RWPE1 (cell line): ENCODE results near the gene MYO16.

Experiments used
- CTCF ChIA-PET: fragments of 350-600 bp; sonication (Branson Sonifier 250); formaldehyde crosslinking; extraction: SDS; loops from one replicate; lab custom pipeline; 2021; lab: Yijun Ruan, JAX
- POLR2A ChIA-PET: fragments of 400-600 bp; formaldehyde crosslinking; extraction: SDS; loops from one replicate; lab custom pipeline; 2020; ENCODE audit warnings: antibody characterized with exemption; ENCODE audit not compliant: low non-redundant PET; lab: Yijun Ruan, JAX
- DNase-seq: peaks from one replicate; pipeline ENCODE4 v3.0.0; 2012; ENCODE audit warnings: low spot score
- H3K27ac ChIP-seq: fragments of 450-650 bp; 2 replicates; pipeline ENCODE4 v1.5.1; 2017
- TF ChIP-seq, protein P1 (sequence below): fragments of 450-650 bp; conservative IDR thresholded peaks from 2 replicates; pipeline ENCODE4 v1.5.1; 2017; ENCODE audit warnings: low read depth, mild to moderate bottlenecking

The MYO16 gene

DNA sequence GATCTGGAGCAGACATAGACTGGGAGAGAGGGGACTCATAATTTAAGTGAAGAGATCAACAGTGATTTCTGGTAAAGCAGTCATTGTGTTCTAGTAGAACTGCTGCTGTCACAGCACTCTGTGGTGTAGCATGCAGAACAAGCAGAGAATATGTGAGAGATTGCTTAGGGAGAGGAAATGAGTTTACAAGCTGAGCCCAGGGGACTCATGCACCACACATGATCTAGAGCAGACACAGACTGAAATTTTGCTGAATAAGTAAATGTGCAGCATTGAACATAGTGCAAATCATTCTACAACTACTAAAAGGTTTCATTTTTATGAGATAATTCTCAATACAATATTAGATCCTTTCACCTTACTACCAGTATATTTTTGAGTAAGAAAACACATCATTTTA, 125.7 kb downstream of the MYO16 start:
- ChIA-PET POLR2A (no interaction called here), CTCF (no interaction called here)
- TF ChIP-seq, protein P1, sequence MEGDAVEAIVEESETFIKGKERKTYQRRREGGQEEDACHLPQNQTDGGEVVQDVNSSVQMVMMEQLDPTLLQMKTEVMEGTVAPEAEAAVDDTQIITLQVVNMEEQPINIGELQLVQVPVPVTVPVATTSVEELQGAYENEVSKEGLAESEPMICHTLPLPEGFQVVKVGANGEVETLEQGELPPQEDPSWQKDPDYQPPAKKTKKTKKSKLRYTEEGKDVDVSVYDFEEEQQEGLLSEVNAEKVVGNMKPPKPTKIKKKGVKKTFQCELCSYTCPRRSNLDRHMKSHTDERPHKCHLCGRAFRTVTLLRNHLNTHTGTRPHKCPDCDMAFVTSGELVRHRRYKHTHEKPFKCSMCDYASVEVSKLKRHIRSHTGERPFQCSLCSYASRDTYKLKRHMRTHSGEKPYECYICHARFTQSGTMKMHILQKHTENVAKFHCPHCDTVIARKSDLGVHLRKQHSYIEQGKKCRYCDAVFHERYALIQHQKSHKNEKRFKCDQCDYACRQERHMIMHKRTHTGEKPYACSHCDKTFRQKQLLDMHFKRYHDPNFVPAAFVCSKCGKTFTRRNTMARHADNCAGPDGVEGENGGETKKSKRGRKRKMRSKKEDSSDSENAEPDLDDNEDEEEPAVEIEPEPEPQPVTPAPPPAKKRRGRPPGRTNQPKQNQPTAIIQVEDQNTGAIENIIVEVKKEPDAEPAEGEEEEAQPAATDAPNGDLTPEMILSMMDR = no peak
- no peak overlapping the region for H3K27ac ChIP-seq
- no peak for DNase-seq

DNA sequence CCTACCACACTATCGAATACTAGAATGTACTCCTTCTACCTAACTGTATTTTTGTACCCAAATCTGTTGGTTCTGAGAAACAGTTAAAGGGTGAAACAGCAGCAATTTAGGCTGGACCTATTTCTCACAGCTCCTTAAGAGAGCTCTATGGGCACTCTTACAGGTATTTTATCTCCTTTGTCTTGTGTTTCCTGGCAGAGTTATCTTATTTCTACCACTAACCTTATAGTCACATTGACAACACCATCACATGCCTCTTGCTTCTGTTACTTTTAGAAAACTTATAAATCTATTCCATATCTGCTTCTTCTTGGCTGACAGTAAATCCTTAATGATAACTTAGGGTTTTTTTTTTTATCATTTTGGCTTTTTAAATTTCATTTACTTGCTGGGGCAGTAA, 130.7 kb downstream of the MYO16 start:
- ChIA-PET CTCF (interaction anchor here (0.9 kb wide), 1 partner anchor 135 kb away, joined by 3 read pairs; no protein-coding TSS in a partner anchor), POLR2A (no interaction called here)
- TF ChIP-seq, protein P1 = no peak
- H3K27ac ChIP-seq = no peak overlapping the region
- no peak for DNase-seq

DNA sequence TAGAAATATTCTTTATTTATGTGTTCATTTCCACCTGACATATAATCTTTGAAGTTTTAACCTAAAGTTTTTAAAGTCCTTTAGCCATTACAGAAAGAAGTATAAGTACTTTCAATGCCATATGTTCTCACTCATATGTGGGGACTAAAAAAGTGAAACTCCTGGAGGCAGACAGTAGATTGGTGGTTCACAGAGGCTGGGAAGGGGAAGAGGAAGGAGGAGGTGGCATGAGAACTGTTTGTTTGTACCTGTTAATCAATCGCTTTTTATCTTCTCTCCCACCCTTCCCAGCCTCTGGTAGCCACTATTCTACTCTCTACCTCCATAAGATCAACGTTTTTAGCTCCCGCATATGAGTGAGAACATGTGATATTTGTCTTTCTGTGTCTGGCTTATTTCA, 131.1 kb downstream of the MYO16 start:
- DNase-seq = no peak
- ChIA-PET CTCF (no interaction called here), POLR2A (no interaction called here)
- H3K27ac ChIP-seq = no peak overlapping the region
- TF ChIP-seq, protein P1 = no peak

DNA sequence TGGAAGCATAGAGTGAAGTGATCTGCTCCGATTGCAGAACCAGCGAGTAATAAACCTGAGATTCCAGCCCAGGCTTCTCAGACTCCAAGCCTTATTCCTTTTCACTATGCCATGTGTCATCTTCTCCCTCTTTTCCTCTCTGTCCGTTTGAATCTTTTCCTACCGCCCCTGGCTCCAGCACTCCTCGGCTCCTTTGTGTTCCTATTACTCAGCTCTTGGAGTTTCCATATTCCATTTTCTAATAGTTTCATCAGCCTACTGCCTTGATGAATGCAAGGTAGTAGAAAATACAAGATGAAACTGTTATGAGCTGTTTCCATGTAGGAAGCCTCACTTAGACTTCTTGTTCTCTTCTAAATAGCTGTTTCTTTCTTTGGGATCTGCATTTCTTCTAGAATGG, 138.6 kb downstream of the MYO16 start:
- POLR2A ChIA-PET = no interaction called here
- CTCF ChIA-PET = no interaction called here
- no peak for DNase-seq
- TF ChIP-seq, protein P1 = no peak
- no peak overlapping the region for H3K27ac ChIP-seq

DNA sequence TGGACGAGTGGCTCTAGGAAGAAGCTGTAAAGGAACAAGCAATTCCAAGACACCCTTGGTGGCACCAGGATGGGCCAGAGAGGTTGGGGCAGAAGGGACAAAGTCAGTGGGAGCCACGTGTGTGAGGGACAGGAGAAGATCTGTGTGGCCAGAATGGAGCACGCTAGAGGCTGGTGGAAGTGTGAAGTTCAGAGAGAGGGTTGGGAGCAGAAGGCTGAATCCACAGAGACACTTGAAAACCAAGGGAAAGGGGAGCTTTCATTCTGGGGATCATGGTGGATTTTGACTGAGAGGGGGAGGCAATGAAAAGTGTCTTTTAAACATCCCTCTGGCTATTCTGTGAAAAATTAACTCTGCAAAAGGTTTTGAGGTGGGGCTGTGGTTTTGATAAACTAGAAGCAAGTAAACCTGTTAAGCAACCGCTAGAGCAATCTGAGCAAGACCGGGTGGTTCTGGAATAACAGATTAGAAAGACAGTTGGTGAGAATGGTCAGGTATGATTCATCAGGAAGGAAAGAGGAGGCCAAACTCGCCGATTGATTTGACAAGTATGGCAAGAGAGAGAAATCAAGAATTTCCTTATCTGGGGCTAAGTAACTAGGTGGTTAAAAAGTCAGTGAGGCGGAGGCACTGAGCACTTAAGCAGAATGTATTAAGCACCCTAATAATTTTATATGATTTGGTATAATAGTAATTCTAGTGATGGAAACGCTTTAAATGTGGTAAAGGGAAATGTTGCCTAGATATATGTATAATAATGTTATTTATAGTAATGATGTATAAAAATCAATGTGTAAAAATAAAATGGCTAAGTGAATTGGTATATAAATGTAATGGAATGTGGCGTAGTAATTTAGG, 140.0 kb downstream of the MYO16 start:
- CTCF ChIA-PET = interaction anchor here (0.5 to 0.6 kb wide), 2 partner anchors 106 to 125 kb away, joined by 4 read pairs; no protein-coding TSS in a partner anchor
- DNase-seq = peak; percentile 27
- POLR2A ChIA-PET = no interaction called here
- no peak overlapping the region for H3K27ac ChIP-seq
- TF ChIP-seq, protein P1 = no peak

DNA sequence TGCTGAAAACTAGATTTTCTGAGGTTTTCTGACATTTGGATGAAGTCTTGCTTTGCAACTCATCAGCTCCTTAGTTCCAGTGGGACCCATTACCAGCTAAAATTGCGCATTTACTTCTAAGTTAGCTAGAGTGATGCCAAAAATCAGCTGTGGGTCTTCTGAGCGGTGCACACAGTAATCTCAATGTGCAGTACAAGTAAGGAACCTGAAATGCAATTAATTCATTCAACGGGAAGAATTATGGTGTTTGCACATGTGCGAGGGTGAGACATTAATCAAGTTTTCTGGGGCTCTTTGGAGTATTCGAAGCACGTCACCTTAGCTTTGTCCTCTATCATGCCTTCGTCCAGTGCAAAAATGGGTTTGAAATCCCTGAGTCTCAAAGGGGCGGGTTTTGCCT, 146.2 kb downstream of the MYO16 start:
- H3K27ac ChIP-seq = no peak overlapping the region
- POLR2A ChIA-PET = no interaction called here
- DNase-seq = no peak
- CTCF ChIA-PET = no interaction called here
- TF ChIP-seq, protein P1 = no peak
